Stomach smooth muscle (tissue), 2 donors: ENCODE measurements around the gene ZNF783.
"Not testable (repeated sequence)": the region's sequence is repeated elsewhere in the genome, so short reads cannot be mapped to it uniquely, and the experiment has no call there.

Experiments used
- H3K27ac ChIP-seq: one replicate; pipeline ENCODE4 v1.7.0; 2013; ENCODE audit warnings: mild to moderate bottlenecking, low read length, inconsistent platforms
- H3K27me3 ChIP-seq, 2 donors: one replicate each; pipeline ENCODE4 v1.7.0; 2013; ENCODE audit warnings: low read length in 2 of 2; ENCODE audit not compliant: insufficient read depth in 2 of 2, control insufficient read depth in 1 of 2
- H3K36me3 ChIP-seq, 2 donors: one replicate each; pipeline ENCODE4 v1.7.0; 2013; ENCODE audit warnings: low read length in 2 of 2; ENCODE audit not compliant: control insufficient read depth in 2 of 2, insufficient read depth in 2 of 2
- H3K4me1 ChIP-seq: one replicate; pipeline ENCODE4 v1.7.0; 2013; ENCODE audit warnings: low read length; ENCODE audit not compliant: control insufficient read depth, insufficient read depth
- H3K4me3 ChIP-seq, 2 donors: one replicate each; pipeline ENCODE4 v1.7.0; 2013; ENCODE audit warnings: low read length in 2 of 2
- H3K9ac ChIP-seq, 2 donors: one replicate each; pipeline ENCODE4 v1.7.0; 2013; ENCODE audit warnings: low read length in 2 of 2, mild to moderate bottlenecking in 1 of 2
- H3K9me3 ChIP-seq, 2 donors: one replicate each; pipeline ENCODE4 v1.7.0; 2013; ENCODE audit warnings: low read length in 2 of 2; ENCODE audit not compliant: control insufficient read depth in 2 of 2
- donor health status: healthy.
- donor health status: Pancreatic carcinoma.

ZNF783 gene

GRCh38 chr7:149330914-149331567 is 69.0 kb downstream of the ZNF783 start:
- H3K9ac ChIP-seq = no peak overlapping the region
- no peak overlapping the region for H3K4me3 ChIP-seq
- no peaks in the 10 kb centered on the region for H3K9me3 ChIP-seq
- no peaks in the 10 kb centered on the region for H3K27me3 ChIP-seq
- H3K27ac ChIP-seq = no peak overlapping the region
- no peaks in the 10 kb centered on the region for H3K36me3 ChIP-seq
- no peaks in the 10 kb centered on the region for H3K4me1 ChIP-seq

GRCh38 chr7:149332602-149333320 is 70.8 kb downstream of the ZNF783 start:
- not testable (repeated sequence) for H3K36me3 ChIP-seq

GRCh38 chr7:149333321-149333717 is 71.3 kb downstream of the ZNF783 start:
- Histone ChIP-seq H3K9me3 (no peaks in the 10 kb centered on the region), H3K27me3 (no peaks in the 10 kb centered on the region), H3K27ac (no peak overlapping the region), H3K4me1 (no peaks in the 10 kb centered on the region), H3K36me3 (no peaks in the 10 kb centered on the region), H3K4me3 (no peak overlapping the region), H3K9ac (no peak overlapping the region)

More at GRCh38 chr7:149332602-149333320, 70.8 kb downstream of the ZNF783 start:
- H3K27me3 ChIP-seq, H3K9ac ChIP-seq, H3K4me1 ChIP-seq, H3K27ac ChIP-seq, H3K4me3 ChIP-seq, H3K9me3 ChIP-seq: not testable (repeated sequence)

DNA sequence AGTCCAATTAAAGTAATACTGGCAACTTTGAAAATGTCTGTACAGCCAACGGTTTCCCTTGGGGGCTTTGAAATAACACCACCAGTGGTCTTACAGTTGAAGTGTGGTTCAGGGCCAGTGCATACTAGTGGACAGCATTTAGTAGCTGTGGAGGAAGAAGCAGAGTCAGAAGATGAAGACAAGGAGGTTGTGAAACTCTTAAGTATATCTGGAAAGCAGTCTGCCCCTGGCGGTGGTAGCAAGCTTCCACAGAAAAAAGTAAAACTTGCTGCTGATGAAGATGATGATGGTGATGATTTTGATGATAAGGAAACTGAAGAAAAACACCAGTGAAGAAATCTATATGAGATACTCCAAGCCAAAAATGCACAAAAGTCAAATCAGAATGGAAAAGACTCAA is 72.2 kb downstream of the ZNF783 start:
- Histone ChIP-seq H3K4me3 (no peak overlapping the region), H3K27ac (no peak overlapping the region), H3K36me3 (no peaks in the 10 kb centered on the region), H3K4me1 (no peaks in the 10 kb centered on the region), H3K9ac (no peak overlapping the region), H3K9me3 (no peaks in the 10 kb centered on the region), H3K27me3 (no peaks in the 10 kb centered on the region)
